Activated T-helper 1 cell treated with anti-CD3 and anti-CD28 coated beads, Interleukin-2, amount 50 U/mL, for 16 hours (primary cell): ENCODE data around the gene RBM8A.

ENCODE experiments used
- DNase-seq, 2 donors: peaks; one replicate each; pipeline ENCODE4 v3.0.0-alpha.2; 2020; ENCODE audit warnings: low read depth in 1 of 2, low spot score in 1 of 2

RBM8A gene

GRCh38 chr1:145884675-145885074 is 42.6 kb downstream of the RBM8A start:
- no peak for DNase-seq

GRCh38 chr1:145879775-145880174 is 47.5 kb downstream of the RBM8A start:
- DNase-seq = no peak

DNA sequence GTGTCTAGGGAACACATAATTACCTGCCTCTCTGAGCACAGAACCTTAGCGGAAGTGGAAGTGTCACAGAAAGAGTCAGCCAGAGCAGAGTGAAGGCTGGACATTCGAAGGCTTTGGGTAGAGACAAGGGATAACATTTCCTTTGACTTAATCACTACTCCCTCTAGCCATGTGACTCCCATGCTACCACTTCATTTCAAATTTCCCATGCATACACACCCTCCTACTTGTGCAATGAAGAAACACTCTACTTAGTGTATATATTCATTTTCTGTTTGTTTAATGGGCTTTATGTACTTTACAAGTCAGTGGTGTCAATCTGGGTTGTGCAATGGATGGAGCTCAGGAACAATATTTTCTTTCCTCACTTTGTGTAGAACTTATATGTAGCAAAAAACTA is 48.6 kb downstream of the RBM8A start:
- DNase-seq = no peak

DNA sequence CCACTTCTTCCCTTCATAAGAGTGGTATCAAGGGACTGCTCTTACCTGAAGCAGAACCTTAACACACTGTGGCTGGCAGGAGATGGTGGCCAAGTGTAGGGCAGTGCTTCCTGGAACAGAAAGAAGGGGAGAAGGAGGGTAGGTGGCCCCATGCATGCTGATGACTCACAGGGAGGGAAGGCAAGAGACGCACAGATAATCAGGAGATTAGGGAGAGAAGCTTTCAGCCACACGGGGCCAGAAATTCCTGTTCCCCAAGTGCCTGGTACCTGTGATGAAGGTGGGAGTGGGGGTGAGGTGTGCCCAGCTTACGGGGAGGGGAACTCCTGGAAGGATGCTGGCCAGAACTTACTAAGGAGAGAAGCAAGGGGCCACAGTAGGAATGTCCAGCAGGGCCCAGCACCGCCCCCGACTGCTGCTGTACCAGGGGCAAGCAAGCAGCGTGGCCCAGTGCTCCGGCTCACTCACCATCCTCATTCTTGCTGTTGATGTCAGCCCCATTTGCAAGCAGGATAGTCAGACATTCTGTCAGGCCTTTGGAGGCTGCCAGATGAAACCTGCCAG is 49.3 kb downstream of the RBM8A start:
- DNase-seq = no peak

DNA sequence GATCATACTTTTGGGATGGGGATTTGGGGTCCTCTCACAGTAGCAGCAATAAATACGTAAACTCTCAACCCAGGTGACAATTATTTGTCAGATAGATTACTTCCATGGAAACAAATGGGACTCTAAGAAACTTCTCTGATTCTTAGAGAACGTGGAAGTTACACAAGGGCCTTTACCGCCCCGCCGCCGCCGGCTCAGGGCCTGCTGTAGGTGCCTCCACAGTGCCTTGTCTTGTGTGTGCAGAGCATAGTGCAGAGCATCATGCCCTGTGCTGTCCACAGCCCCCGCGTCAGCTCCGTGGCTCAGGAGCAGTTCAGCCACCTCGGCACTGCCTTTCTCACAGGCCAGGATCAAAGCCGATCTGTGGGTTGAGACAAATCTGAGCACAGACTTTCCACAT is 52.6 kb downstream of the RBM8A start:
- DNase-seq = no peak

- peak in 1 of 2 donors; percentile 14 for DNase-seq
These were observed 55.0 kb downstream of the RBM8A start for GRCh38 chr1:145871994-145872924.
